Keratinocyte (primary cell): ENCODE data around the gene DALRD3.

ENCODE experiments used
- CTCF ChIP-seq, 3 experiments: IDR thresholded peaks in 1 of 3; conservative IDR thresholded peaks in 1 of 3; optimal IDR thresholded peaks in 1 of 3; 2 replicates in 2 of 3; 3 replicates in 1 of 3; pipeline versions ENCODE3 to v1.5.1; 2011; ENCODE audit warnings: low read length in 3 of 3, mild to moderate bottlenecking in 3 of 3, moderate library complexity in 2 of 3, control low read depth in 1 of 3, inconsistent platforms in 1 of 3; ENCODE audit not compliant: insufficient read depth in 2 of 3; ENCODE audit errors: extremely low read depth in 1 of 3
- EZH2 ChIP-seq: IDR thresholded peaks from one replicate; pipeline ENCODE4 v1.6.1; 2012; ENCODE audit warnings: inconsistent platforms, mild to moderate bottlenecking, low read length, moderate library complexity

GRCh38 chr3:48970586-48970985, 47.8 kb downstream of the DALRD3 start:
- no peak for TF ChIP-seq CTCF (optimal IDR thresholded peaks at IDR 0.05 in 1 of 3, IDR thresholded peaks at IDR 0.05 in 1 of 3, conservative IDR thresholded peaks at IDR 0.05 in 1 of 3; ENCODE audit: extremely low read depth in 1 of 3, insufficient read depth in 2 of 3, low read length in 3 of 3)
- TF ChIP-seq EZH2: no peak
